Right renal cortex interstitium (tissue), 3 donors: ENCODE results near the gene CHMP4B. TPM values are rescaled to one million over a fixed set of nuclear protein-coding genes. Genes with fewer than 3 reads are reported as not detected.

Source experiments
- DNase-seq, 3 donors: peaks; one replicate each; pipeline ENCODE4 v3.0.0-alpha.2; 2013; ENCODE audit warnings: low read depth in 3 of 3, low spot score in 2 of 3
- polyA plus RNA-seq, 3 donors: library from polyadenylated mRNA; unstranded; fragments of 120-200 nt; gene quantifications; one replicate each; pipeline ENCODE4 v1.2.1, GENCODE V29; 2013; ENCODE audit not compliant: insufficient read length in 3 of 3

CHMP4B gene
- polyA plus RNA-seq, 3 donors, result 111 to 117 (median 114) TPM

- DNase-seq, result no peak
These were observed 48.6 kb downstream of the CHMP4B start for GRCh38 chr20:33859751-33860150.

- no peak for DNase-seq
These were observed 50.3 kb downstream of the CHMP4B start for GRCh38 chr20:33861458-33861857.

GRCh38 chr20:33862709-33863403, 51.7 kb downstream of the CHMP4B start:
- DNase-seq, result peak in 1 of 3 donors; percentile 53

- no peak for DNase-seq
These were observed 52.5 kb downstream of the CHMP4B start for GRCh38 chr20:33863440-33864323.

- DNase-seq, result no peak
These were observed 53.3 kb downstream of the CHMP4B start for GRCh38 chr20:33864324-33864963.

- no peak for DNase-seq
These were observed 54.7 kb downstream of the CHMP4B start for GRCh38 chr20:33865761-33866370.

- DNase-seq, result no peak
These were observed 55.4 kb downstream of the CHMP4B start for GRCh38 chr20:33866398-33867100.

GRCh38 chr20:33868042-33868441, 56.9 kb downstream of the CHMP4B start:
- no peak for DNase-seq

GRCh38 chr20:33868595-33868994, 57.4 kb downstream of the CHMP4B start:
- DNase-seq, result no peak

- DNase-seq, result no peak
These were observed 58.1 kb downstream of the CHMP4B start for GRCh38 chr20:33869283-33869682.

- no peak for DNase-seq
These were observed 60.2 kb downstream of the CHMP4B start for GRCh38 chr20:33871362-33871761.

- no peak for DNase-seq
These were observed 63.0 kb downstream of the CHMP4B start for GRCh38 chr20:33874129-33874528.

- no peak for DNase-seq
These were observed 63.9 kb downstream of the CHMP4B start for GRCh38 chr20:33875055-33875454.

- DNase-seq, result no peak
These were observed 64.4 kb downstream of the CHMP4B start for GRCh38 chr20:33875534-33876026.

- no peak for DNase-seq
These were observed 67.4 kb downstream of the CHMP4B start for GRCh38 chr20:33878583-33878982.

GRCh38 chr20:33880396-33880795, 69.2 kb downstream of the CHMP4B start:
- no peak for DNase-seq

- DNase-seq, result peak in 1 of 3 donors; percentile 33
These were observed 70.8 kb downstream of the CHMP4B start for GRCh38 chr20:33881989-33882388.

GRCh38 chr20:33882481-33882880, 71.3 kb downstream of the CHMP4B start:
- no peak for DNase-seq

- no peak for DNase-seq
These were observed 72.0 kb downstream of the CHMP4B start for GRCh38 chr20:33883164-33883563.

GRCh38 chr20:33884633-33885032, 73.5 kb downstream of the CHMP4B start:
- DNase-seq, result no peak
